ENCODE results near the gene FURIN.

Gene FURIN

GRCh38 chr15:90826886-90827435 is 41.4 kb upstream of the FURIN start:
- no peak for TF ChIP-seq CTCF (IDR thresholded peaks at IDR 0.05; ENCODE audit: insufficient read depth, missing control alignments)
- FAIRE-seq, result no peak
- DNase-seq (ENCODE audit: insufficient read length, low spot score), result no peak

DNA sequence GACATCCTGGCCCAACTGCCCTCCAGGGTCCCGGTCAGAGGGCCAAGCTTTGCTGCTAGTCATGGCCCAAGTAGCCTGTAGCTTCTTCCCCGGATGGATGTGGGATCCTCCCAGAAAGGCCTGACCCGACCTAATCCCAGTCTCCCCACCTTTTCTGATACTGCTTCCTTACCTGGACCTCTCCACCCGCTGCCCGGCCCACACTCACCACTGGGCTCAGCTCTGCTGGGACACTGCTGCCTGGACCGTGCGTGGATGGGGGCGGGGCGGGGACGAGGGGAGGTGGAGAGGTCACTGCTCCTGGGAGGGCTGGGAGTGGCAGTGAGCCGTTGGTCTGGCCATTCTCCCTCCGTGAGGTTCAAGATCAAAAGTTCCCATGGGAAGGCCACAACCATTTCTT is 40.3 kb upstream of the FURIN start:
- no peak for TF ChIP-seq CTCF (IDR thresholded peaks at IDR 0.05; ENCODE audit: insufficient read depth, missing control alignments)
- DNase-seq (ENCODE audit: insufficient read length, low spot score) (no peak), FAIRE-seq (no peak)

DNA sequence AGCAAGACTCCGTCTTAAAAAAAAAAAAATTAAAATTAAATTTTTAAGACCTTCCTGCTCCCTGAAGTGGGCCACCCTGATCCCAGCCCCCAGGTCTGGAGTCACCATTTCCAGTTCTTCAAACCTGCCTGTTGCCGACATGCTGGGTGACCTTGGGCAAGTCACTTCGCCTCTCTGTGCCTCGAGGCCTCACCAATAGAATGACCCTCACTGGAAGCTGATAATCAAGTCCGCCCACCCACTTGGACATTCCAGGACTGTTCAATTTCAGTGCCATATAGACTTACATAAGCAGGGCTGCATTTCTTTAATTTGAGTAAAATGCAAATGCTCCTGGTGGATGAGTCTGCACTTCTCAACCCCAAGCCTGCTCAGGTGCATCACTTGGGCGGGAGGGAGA is 39.3 kb upstream of the FURIN start:
- no peak for DNase-seq (ENCODE audit: insufficient read length, low spot score)
- no peak for FAIRE-seq
- TF ChIP-seq CTCF (IDR thresholded peaks at IDR 0.05; ENCODE audit: insufficient read depth, missing control alignments), result no peak

GRCh38 chr15:90829942-90830440 is 38.4 kb upstream of the FURIN start:
- no peak for FAIRE-seq
- TF ChIP-seq CTCF (IDR thresholded peaks at IDR 0.05; ENCODE audit: insufficient read depth, missing control alignments), result no peak
- no peak for DNase-seq (ENCODE audit: insufficient read length, low spot score)

- FAIRE-seq (no peak), DNase-seq (ENCODE audit: insufficient read length, low spot score) (no peak)
- no peak for TF ChIP-seq CTCF (IDR thresholded peaks at IDR 0.05; ENCODE audit: insufficient read depth, missing control alignments)
Measured at GRCh38 chr15:90834626-90835025, 33.8 kb upstream of the FURIN start.

DNA sequence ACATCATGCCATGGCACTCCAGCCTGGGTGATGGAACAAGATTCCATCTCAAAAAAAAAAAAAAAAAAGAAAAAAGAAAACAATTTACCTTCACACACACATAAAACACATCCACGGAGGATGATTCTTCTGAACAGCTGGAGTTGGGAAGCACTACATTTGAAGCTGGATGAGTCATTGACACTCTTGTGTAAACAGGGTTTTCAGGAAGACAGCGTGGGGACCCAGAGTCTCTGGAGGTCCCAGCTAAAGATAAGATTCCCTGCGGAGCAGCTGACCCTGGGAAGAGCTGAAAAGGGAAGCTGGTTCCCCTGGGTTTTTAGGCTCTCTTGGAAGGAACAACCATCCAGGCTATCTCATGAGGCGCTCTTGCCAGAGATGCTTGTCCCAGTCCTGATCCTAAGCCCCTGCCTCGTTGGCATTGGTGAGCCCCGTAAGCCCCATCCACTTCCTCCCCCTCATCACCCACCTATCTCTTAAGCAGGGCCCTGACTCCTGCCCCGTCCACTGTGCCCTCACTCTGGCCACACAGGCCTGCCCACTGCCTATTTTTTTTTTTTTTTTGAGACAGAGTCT is 32.0 kb upstream of the FURIN start:
- FAIRE-seq (no peak), DNase-seq (ENCODE audit: insufficient read length, low spot score) (no peak)
- TF ChIP-seq CTCF (IDR thresholded peaks at IDR 0.05; ENCODE audit: insufficient read depth, missing control alignments), result no peak

DNA sequence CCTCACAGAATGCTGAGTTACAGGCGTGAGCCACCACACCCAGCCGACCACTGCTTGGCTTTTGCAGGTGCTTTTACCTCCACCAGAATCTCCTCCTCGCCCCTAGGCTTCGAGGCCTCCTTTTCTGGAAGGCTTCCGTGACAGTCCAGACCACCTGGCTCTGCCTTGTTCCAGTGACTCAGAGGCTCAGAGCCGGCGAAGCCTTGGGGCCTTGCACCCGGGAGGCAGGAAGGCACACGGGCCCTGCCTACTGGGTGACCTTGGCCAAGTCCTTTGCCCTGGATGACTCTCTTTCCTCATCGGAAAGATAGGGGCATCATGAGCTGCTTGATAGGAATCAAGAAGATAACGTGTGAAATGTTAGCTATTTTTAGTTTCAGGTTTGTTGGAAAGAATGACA is 31.3 kb upstream of the FURIN start:
- DNase-seq (ENCODE audit: insufficient read length, low spot score) (no peak), FAIRE-seq (no peak)
- no peak for TF ChIP-seq CTCF (IDR thresholded peaks at IDR 0.05; ENCODE audit: insufficient read depth, missing control alignments)

Data from D721Med (cell line).